Right lobe of liver (tissue), 6 donors: ENCODE measurements around the gene EPM2AIP1. TPM values are rescaled to one million over a fixed set of nuclear protein-coding genes. Genes with fewer than 3 reads are reported as not detected.

ENCODE experiments used
- ATAC-seq, 4 donors: fragments of 200-7000 bp; cut with Tn5 transposase; one replicate each; pipeline ENCODE4 v1.9.1; 2020; ENCODE audit warnings: mild to moderate bottlenecking in 4 of 4, moderate library complexity in 4 of 4
- DNase-seq, 3 donors: peaks; one replicate each; pipeline ENCODE4 v3.0.0-alpha.2; 2020
- H3K27ac ChIP-seq, 3 donors: fragments of 200-600 bp; one replicate each; pipeline ENCODE4 v1.8.0; 2022
- H3K27me3 ChIP-seq, 2 donors: fragments of 200-600 bp; one replicate each; pipeline ENCODE4 v1.8.0; 2022
- H3K36me3 ChIP-seq, 4 donors: fragments of 200-600 bp; sonication (generic) in 1 of 4; one replicate each; pipeline versions ENCODE4 v1.5.1 to v1.8.0; 2017 to 2022; ENCODE audit warnings: control low read depth in 1 of 4
- H3K4me1 ChIP-seq, 4 donors: fragments of 200-600 bp; sonication (generic) in 1 of 4; one replicate each; pipeline versions ENCODE4 v1.5.1 to v1.8.0; 2017 to 2022; ENCODE audit warnings: control low read depth in 1 of 4
- H3K4me3 ChIP-seq, 3 donors: fragments of 200-600 bp; one replicate each; pipeline ENCODE4 v1.8.0; 2022
- H3K9me3 ChIP-seq, 4 donors: fragments of 200-600 bp; sonication (generic) in 1 of 4; one replicate each; pipeline versions ENCODE4 v1.5.1 to v1.8.0; 2017 to 2022; ENCODE audit warnings: control low read depth in 1 of 4
- CTCF ChIP-seq, 4 donors: fragments of 200-600 bp in 3 of 4; fragments of 450-650 bp in 1 of 4; IDR thresholded peaks; one replicate each; pipeline versions ENCODE4 v1.5.1 to v1.8.0; 2016 to 2022; ENCODE audit warnings: antibody characterized with exemption in 4 of 4, mild to moderate bottlenecking in 2 of 4
- POLR2A ChIP-seq: fragments of 450-650 bp; IDR thresholded peaks from one replicate; pipeline ENCODE4 v1.6.1; 2017; ENCODE audit warnings: antibody characterized with exemption, mild to moderate bottlenecking
- WGBS: methylation state at CpG from one replicate; pipeline ENCODE4 v1.1.6; 2018; ENCODE audit warnings: low coverage, low lambda C conversion rate; ENCODE audit not compliant: insufficient coverage; ENCODE audit errors: missing lambda C conversion rate; 5-methylcytosine and 5-hydroxymethylcytosine counted together
- intact Hi-C, 2 donors: fragments of 100-400 bp; cut with DNase I; formaldehyde crosslinking; loops; one replicate each; pipeline versions ENCODE4 v1.11.2 to v1.14.1; 2022
- total RNA-seq, 6 experiments: library from RNA; depleted of rRNA in 2 of 6; stranded (reverse); fragments of >200 nt in 2 of 6; fragmentation: NEBNext Ultra II Directional in 3 of 6; extraction: Animal tissue kit (Norgen Biotek cat#: 25700) in 3 of 6; gene quantifications; one replicate each; pipeline versions ENCODE4 v1.1.0 to v1.2.4, GENCODE V29; 2016 to 2023
- donor health status: DM: no; HTN: yes; CAD: no.
- donor health status: DM: no; HTN: no; CAD: no.
- donor health status: DM: no; HTN: no; CAD: no.
- donor health status: DM: no; HTN: yes; CAD: no.
- donor health status: DM: no; HTN: yes; CAD: no.

The EPM2AIP1 gene
- total RNA-seq, 6 experiments from 2014 or later = 4.5 to 8.9 (median 6.1) TPM

GRCh38 chr3:37026851-37027250 is 33.9 kb upstream of the EPM2AIP1 start:
- DNase-seq = no peak
- H3K27ac ChIP-seq = no peak overlapping the region
- ATAC-seq = no peak
- intact Hi-C loops = loop anchor here (10.0 kb wide), 1 partner anchor 188 kb away; no protein-coding TSS in a partner anchor
- TF ChIP-seq CTCF (IDR thresholded peaks at IDR 0.05) = no peak
- TF ChIP-seq POLR2A = no peak
- H3K4me3 ChIP-seq = no peak overlapping the region
- no CpG with 5 or more reads among the region's 5 CpGs for WGBS
- no peaks in the 10 kb centered on the region for H3K27me3 ChIP-seq
- no peaks in the 10 kb centered on the region for H3K9me3 ChIP-seq
- peaks cover 0 to 11% (median 3%) of the 10 kb centered on the region in 4 donors for H3K36me3 ChIP-seq
- H3K4me1 ChIP-seq = peaks cover 0 to 29% (median 0%) of the 10 kb centered on the region in 4 donors

GRCh38 chr3:37025561-37026335 is 32.8 kb upstream of the EPM2AIP1 start:
- WGBS = 93% methylated on average over 3 of the region's 3 CpGs
- TF ChIP-seq CTCF (IDR thresholded peaks at IDR 0.05) = no peak
- TF ChIP-seq POLR2A = no peak
- DNase-seq (no peak), ATAC-seq (no peak)
- H3K4me1 ChIP-seq = peaks cover 0 to 26% (median 0%) of the 10 kb centered on the region in 4 donors
- H3K4me3 ChIP-seq = no peak overlapping the region
- intact Hi-C loops = loop anchor here (10.0 kb wide), 1 partner anchor 189 kb away; no protein-coding TSS in a partner anchor
- H3K9me3 ChIP-seq = no peaks in the 10 kb centered on the region
- H3K36me3 ChIP-seq = peaks cover 0 to 16% (median 9%) of the 10 kb centered on the region in 4 donors
- no peak overlapping the region for H3K27ac ChIP-seq
- no peaks in the 10 kb centered on the region for H3K27me3 ChIP-seq

- ATAC-seq = no peak
- intact Hi-C loops = loop anchor here (10.0 kb wide), 1 partner anchor 190 kb away; no protein-coding TSS in a partner anchor
- H3K27ac ChIP-seq = no peak overlapping the region
- no peak overlapping the region for H3K4me3 ChIP-seq
- 82% methylated on average over 3 of the region's 3 CpGs for WGBS
- H3K36me3 ChIP-seq = peaks cover 0 to 24% (median 12%) of the 10 kb centered on the region in 4 donors
- no peaks in the 10 kb centered on the region for H3K27me3 ChIP-seq
- peaks cover 0 to 20% (median 0%) of the 10 kb centered on the region in 4 donors for H3K4me1 ChIP-seq
- no peak for DNase-seq
- no peaks in the 10 kb centered on the region for H3K9me3 ChIP-seq
- TF ChIP-seq POLR2A = no peak
Observed at GRCh38 chr3:37024820-37025405, 32.0 kb upstream of the EPM2AIP1 start.

- peaks cover 0 to 31% (median 16%) of the 10 kb centered on the region in 4 donors for H3K36me3 ChIP-seq
- no peak overlapping the region for H3K4me3 ChIP-seq
- no peaks in the 10 kb centered on the region for H3K9me3 ChIP-seq
- no peak overlapping the region for H3K27ac ChIP-seq
- peak; percentile 31 to 48 (median 38) for TF ChIP-seq CTCF (IDR thresholded peaks at IDR 0.05)
- no peak for TF ChIP-seq POLR2A
- peaks cover 0 to 15% (median 0%) of the 10 kb centered on the region in 4 donors for H3K4me1 ChIP-seq
- no peaks in the 10 kb centered on the region for H3K27me3 ChIP-seq
- DNase-seq (no peak), ATAC-seq (peak in 3 of 4 donors; percentile 38 to 58 (median 51))
- WGBS = 90% methylated on average over 2 of the region's 2 CpGs
- intact Hi-C loops = loop anchor here (10.0 kb wide), 1 partner anchor 191 kb away; no protein-coding TSS in a partner anchor
Observed at GRCh38 chr3:37024092-37024491, 31.2 kb upstream of the EPM2AIP1 start.

- H3K27me3 ChIP-seq = no peaks in the 10 kb centered on the region
- no peak for ATAC-seq
- peaks cover 0 to 8% (median 2%) of the 10 kb centered on the region in 4 donors for H3K4me1 ChIP-seq
- intact Hi-C loops = no loop called here
- 100% methylated on average over 3 of the region's 3 CpGs for WGBS
- no peaks in the 10 kb centered on the region for H3K9me3 ChIP-seq
- no peak for DNase-seq
- H3K27ac ChIP-seq = no peak overlapping the region
- H3K4me3 ChIP-seq = no peak overlapping the region
- H3K36me3 ChIP-seq = peaks cover 0 to 49% (median 28%) of the 10 kb centered on the region in 4 donors
- no peak for TF ChIP-seq CTCF (IDR thresholded peaks at IDR 0.05)
- TF ChIP-seq POLR2A = no peak
Observed at GRCh38 chr3:37017683-37018082, 24.8 kb upstream of the EPM2AIP1 start.
